H9 (cell line): ENCODE results near the gene RASL10B. TPM values are rescaled to one million over a fixed set of nuclear protein-coding genes. Genes with fewer than 3 reads are reported as not detected.

Experiments used
- DNase-seq: peaks from one replicate; pipeline ENCODE4 v3.0.0-alpha.2; 2017
- H2AFZ ChIP-seq: one replicate; pipeline ENCODE4 v1.6.1; 2013; ENCODE audit warnings: mild to moderate bottlenecking, low read length, control low read depth, moderate library complexity
- H2AK5ac ChIP-seq: 2 replicates; pipeline ENCODE4 v1.6.1; 2013; ENCODE audit warnings: low read length, control low read depth, mixed read lengths; ENCODE audit not compliant: insufficient read length
- H2BK120ac ChIP-seq: one replicate; pipeline ENCODE4 v1.6.1; 2013; ENCODE audit warnings: low read depth, mild to moderate bottlenecking, low read length, control low read depth, inconsistent platforms; ENCODE audit not compliant: poor library complexity, severe bottlenecking
- H2BK12ac ChIP-seq: 2 replicates; pipeline ENCODE4 v1.6.1; 2013; ENCODE audit warnings: low read length, control low read depth, mixed read lengths, low read depth; ENCODE audit not compliant: insufficient read length
- H2BK15ac ChIP-seq: 2 replicates; pipeline ENCODE4 v1.6.1; 2013; ENCODE audit warnings: low read depth, low read length, control low read depth
- H2BK20ac ChIP-seq: one replicate; pipeline ENCODE4 v1.6.1; 2013; ENCODE audit warnings: low read depth, mild to moderate bottlenecking, low read length, control low read depth, inconsistent platforms; ENCODE audit not compliant: poor library complexity, severe bottlenecking
- H2BK5ac ChIP-seq: 2 replicates; pipeline ENCODE4 v1.6.1; 2013; ENCODE audit warnings: low read length, control low read depth, mixed read lengths; ENCODE audit not compliant: insufficient read length
- H3K14ac ChIP-seq: 2 replicates; pipeline ENCODE4 v1.6.1; 2013; ENCODE audit warnings: low read length, control low read depth; ENCODE audit not compliant: insufficient read depth
- H3K18ac ChIP-seq: 2 replicates; pipeline ENCODE4 v1.6.1; 2013; ENCODE audit warnings: low read depth, mild to moderate bottlenecking, mixed read lengths, low read length, control low read depth; ENCODE audit not compliant: insufficient read length
- H3K23ac ChIP-seq: 2 replicates; pipeline ENCODE4 v1.6.1; 2013; ENCODE audit warnings: low read length, control low read depth, mixed read lengths, low read depth; ENCODE audit not compliant: insufficient read length
- H3K23me2 ChIP-seq: 2 replicates; pipeline ENCODE4 v1.6.1; 2013; ENCODE audit warnings: low read depth, mild to moderate bottlenecking, mixed read lengths, low read length, control low read depth; ENCODE audit not compliant: insufficient read length, poor library complexity, severe bottlenecking
- H3K27ac ChIP-seq: 2 replicates; pipeline ENCODE4 v1.5.1; 2013; ENCODE audit warnings: low read length, control low read depth, mixed read lengths, low read depth; ENCODE audit not compliant: insufficient read length
- H3K27me3 ChIP-seq: 2 replicates; pipeline ENCODE4 v1.6.1; 2013; ENCODE audit warnings: low read length, control low read depth, inconsistent platforms; ENCODE audit not compliant: insufficient read depth
- H3K4ac ChIP-seq: 2 replicates; pipeline ENCODE4 v1.6.1; 2013; ENCODE audit warnings: low read depth, mild to moderate bottlenecking, control low read depth, inconsistent platforms, low read length, moderate library complexity
- H3K4me1 ChIP-seq: 2 replicates; pipeline ENCODE4 v1.6.1; 2013; ENCODE audit warnings: low read length, control low read depth, inconsistent platforms; ENCODE audit not compliant: insufficient read depth
- H3K4me2 ChIP-seq: 2 replicates; pipeline ENCODE4 v1.6.1; 2013; ENCODE audit warnings: low read length, control low read depth, mixed read lengths; ENCODE audit not compliant: insufficient read length, insufficient read depth
- H3K56ac ChIP-seq: 2 replicates; pipeline ENCODE4 v1.6.1; 2013; ENCODE audit warnings: low read depth, mild to moderate bottlenecking, mixed read lengths, low read length, control low read depth; ENCODE audit not compliant: insufficient read length
- H3K79me1 ChIP-seq: 2 replicates; pipeline ENCODE4 v1.6.1; 2013; ENCODE audit warnings: low read depth, mild to moderate bottlenecking, moderate library complexity, low read length, control low read depth, inconsistent platforms; ENCODE audit not compliant: insufficient read depth, poor library complexity, severe bottlenecking
- H3K79me2 ChIP-seq: 2 replicates; pipeline ENCODE4 v1.6.1; 2013; ENCODE audit warnings: low read length, control low read depth, inconsistent platforms; ENCODE audit not compliant: insufficient read depth
- H3K9ac ChIP-seq: 2 replicates; pipeline ENCODE4 v1.6.1; 2013; ENCODE audit warnings: low read length, control low read depth, mixed read lengths; ENCODE audit not compliant: insufficient read length; ENCODE audit errors: extremely low read depth
- H3K9me3 ChIP-seq: one replicate; pipeline ENCODE4 v1.6.1; 2013; ENCODE audit warnings: low read depth, low read length, inconsistent platforms; ENCODE audit not compliant: control insufficient read depth
- H3T11ph ChIP-seq: one replicate; pipeline ENCODE4 v1.6.1; 2013; ENCODE audit warnings: mild to moderate bottlenecking, low read length, control low read depth, inconsistent platforms
- H4K20me1 ChIP-seq: one replicate; pipeline ENCODE4 v1.6.1; 2013; ENCODE audit not compliant: control insufficient read depth, insufficient read length, insufficient read depth
- H4K5ac ChIP-seq: 2 replicates; pipeline ENCODE4 v1.6.1; 2013; ENCODE audit warnings: low read depth, mild to moderate bottlenecking, mixed read lengths, low read length, control low read depth; ENCODE audit not compliant: insufficient read length
- H4K8ac ChIP-seq: replicated peaks from 2 replicates; pipeline ENCODE4 v1.6.1; 2013; ENCODE audit warnings: low read length, control low read depth, mixed read lengths, low read depth; ENCODE audit not compliant: insufficient read length
- H4K91ac ChIP-seq: 2 replicates; pipeline ENCODE4 v1.6.1; 2013; ENCODE audit warnings: low read depth, mild to moderate bottlenecking, moderate library complexity, mixed read lengths, low read length, control low read depth; ENCODE audit not compliant: insufficient read length
- H3K27ac Mint-ChIP-seq, 3 experiments: 2 replicates in 2 of 3; 3 replicates in 1 of 3; pipeline ENCODE4 v1.8.0; 2020 to 2021; ENCODE audit warnings: mixed read lengths in 3 of 3, mild to moderate bottlenecking in 1 of 3, moderate library complexity in 1 of 3
- H3K27me3 Mint-ChIP-seq: 2 replicates; pipeline ENCODE4 v1.8.0; 2021; ENCODE audit warnings: low read depth, mild to moderate bottlenecking, moderate library complexity, mixed read lengths
- H3K36me3 Mint-ChIP-seq, 3 experiments: 2 replicates in 2 of 3; 3 replicates in 1 of 3; pipeline ENCODE4 v1.8.0; 2020 to 2021; ENCODE audit warnings: low read depth in 3 of 3, mixed read lengths in 3 of 3; ENCODE audit not compliant: insufficient read depth in 1 of 3
- H3K4me1 Mint-ChIP-seq, 2 experiments: 2 replicates each; pipeline ENCODE4 v1.8.0; 2020; ENCODE audit warnings: mixed read lengths in 2 of 2
- H3K4me3 Mint-ChIP-seq, 2 experiments: 2 replicates in 1 of 2; 3 replicates in 1 of 2; pipeline ENCODE4 v1.8.0; 2020 to 2021; ENCODE audit warnings: mild to moderate bottlenecking in 2 of 2, mixed read lengths in 2 of 2, moderate library complexity in 1 of 2
- H3K9me3 Mint-ChIP-seq, 2 experiments: 2 replicates in 1 of 2; 3 replicates in 1 of 2; pipeline ENCODE4 v1.8.0; 2020; ENCODE audit warnings: mild to moderate bottlenecking in 2 of 2, mixed read lengths in 2 of 2, moderate library complexity in 1 of 2
- WGBS: extraction: QIAGEN DNeasy Blood & Tissue Kit; methylation state at CpG from one replicate; pipeline ENCODE4 v1.1.7; 2013; ENCODE audit warnings: missing lambda C conversion rate, low lambda C conversion rate, mixed read lengths; ENCODE audit not compliant: insufficient read length; ENCODE audit errors: extremely low coverage; 5-methylcytosine and 5-hydroxymethylcytosine counted together
- total RNA-seq: library from RNA; stranded (reverse); gene quantifications from 2 replicates; pipeline ENCODE4 v1.2.1, GENCODE V29; 2021
- TF ChIP-seq, protein P1 (sequence below): fragments of 200-600 bp; sonication (generic); conservative IDR thresholded peaks from 3 replicates; pipeline ENCODE4 v1.8.0; 2021; ENCODE audit warnings: antibody characterized with exemption, mild to moderate bottlenecking

The RASL10B gene
- total RNA-seq, 1 experiment from 2014 or later = 15.9 TPM

DNA sequence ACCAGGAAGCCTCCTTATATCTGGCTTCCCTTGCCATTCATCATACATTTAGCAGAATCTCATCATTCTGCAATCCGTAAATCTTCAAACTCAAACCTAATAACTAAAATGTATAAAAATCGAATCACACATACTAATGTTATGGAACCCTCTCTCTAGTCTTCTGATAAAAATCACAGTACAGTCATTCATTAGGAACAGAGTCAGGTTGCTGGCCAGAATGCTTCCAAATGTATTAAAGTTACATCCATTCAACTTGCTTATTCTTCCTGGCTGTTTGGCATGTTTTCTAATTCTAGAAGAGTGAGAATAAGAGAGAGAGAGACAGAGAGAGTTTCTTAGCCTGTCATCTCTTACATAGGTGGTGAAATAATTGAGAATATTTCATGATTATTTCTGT, 16.5 kb upstream of the RASL10B start:
- H3K23ac ChIP-seq = no peak overlapping the region
- WGBS = 100% methylated on average over 2 of the region's 2 CpGs

More for the DNA sequence above, 16.5 kb upstream of the RASL10B start:
- Histone ChIP-seq H2BK15ac (no peak overlapping the region), H3K4ac (no peak overlapping the region), H3K79me1 (no peaks in the 10 kb centered on the region), H4K91ac (no peak overlapping the region), H3K4me2 (no peak overlapping the region), H3K27ac (no peak overlapping the region), H3K9me3 (no peaks in the 10 kb centered on the region), H3K4me1 (no peaks in the 10 kb centered on the region), H2BK5ac (no peak overlapping the region), H2AK5ac (no peak overlapping the region), H4K8ac (no peak overlapping the region), H4K5ac (no peak overlapping the region), H2AFZ (no peak overlapping the region), H3K56ac (no peak overlapping the region), H2BK20ac (no peak overlapping the region), H3K9ac (no peak overlapping the region), H3K14ac (no peak overlapping the region), H3K79me2 (0 out of 2 replicates have a peak, but pooled peaks cover 2% of the 10 kb centered on the region), H4K20me1 (no peaks in the 10 kb centered on the region), H2BK12ac (no peak overlapping the region), H3K18ac (no peak overlapping the region), H3T11ph (no peak overlapping the region), H3K27me3 (no peaks in the 10 kb centered on the region), H2BK120ac (no peak overlapping the region), H3K23me2 (no peaks in the 10 kb centered on the region)
- peaks cover 10 to 40% (median 33%) of the 10 kb centered on the region in 3 experiments; a peak in 6 of 7 replicates for H3K36me3 Mint-ChIP-seq
- no peaks in the 10 kb centered on the region for H3K4me1 Mint-ChIP-seq
- no peak for DNase-seq
- no peaks in the 10 kb centered on the region for H3K27me3 Mint-ChIP-seq
- TF ChIP-seq, protein P1, sequence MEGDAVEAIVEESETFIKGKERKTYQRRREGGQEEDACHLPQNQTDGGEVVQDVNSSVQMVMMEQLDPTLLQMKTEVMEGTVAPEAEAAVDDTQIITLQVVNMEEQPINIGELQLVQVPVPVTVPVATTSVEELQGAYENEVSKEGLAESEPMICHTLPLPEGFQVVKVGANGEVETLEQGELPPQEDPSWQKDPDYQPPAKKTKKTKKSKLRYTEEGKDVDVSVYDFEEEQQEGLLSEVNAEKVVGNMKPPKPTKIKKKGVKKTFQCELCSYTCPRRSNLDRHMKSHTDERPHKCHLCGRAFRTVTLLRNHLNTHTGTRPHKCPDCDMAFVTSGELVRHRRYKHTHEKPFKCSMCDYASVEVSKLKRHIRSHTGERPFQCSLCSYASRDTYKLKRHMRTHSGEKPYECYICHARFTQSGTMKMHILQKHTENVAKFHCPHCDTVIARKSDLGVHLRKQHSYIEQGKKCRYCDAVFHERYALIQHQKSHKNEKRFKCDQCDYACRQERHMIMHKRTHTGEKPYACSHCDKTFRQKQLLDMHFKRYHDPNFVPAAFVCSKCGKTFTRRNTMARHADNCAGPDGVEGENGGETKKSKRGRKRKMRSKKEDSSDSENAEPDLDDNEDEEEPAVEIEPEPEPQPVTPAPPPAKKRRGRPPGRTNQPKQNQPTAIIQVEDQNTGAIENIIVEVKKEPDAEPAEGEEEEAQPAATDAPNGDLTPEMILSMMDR = no peak
- H3K27ac Mint-ChIP-seq = no peak overlapping the region
- H3K9me3 Mint-ChIP-seq = no peaks in the 10 kb centered on the region
- no peak overlapping the region for H3K4me3 Mint-ChIP-seq
